Activated T-helper 1 cell treated with anti-CD3 and anti-CD28 coated beads, Interleukin-2, amount 50 U/mL, for 16 hours (primary cell): Measurements from ENCODE around the gene KMT2E.

ENCODE experiments used
- DNase-seq, 2 donors: peaks; one replicate each; pipeline ENCODE4 v3.0.0-alpha.2; 2020; ENCODE audit warnings: low read depth in 1 of 2, low spot score in 1 of 2

The KMT2E gene

DNA sequence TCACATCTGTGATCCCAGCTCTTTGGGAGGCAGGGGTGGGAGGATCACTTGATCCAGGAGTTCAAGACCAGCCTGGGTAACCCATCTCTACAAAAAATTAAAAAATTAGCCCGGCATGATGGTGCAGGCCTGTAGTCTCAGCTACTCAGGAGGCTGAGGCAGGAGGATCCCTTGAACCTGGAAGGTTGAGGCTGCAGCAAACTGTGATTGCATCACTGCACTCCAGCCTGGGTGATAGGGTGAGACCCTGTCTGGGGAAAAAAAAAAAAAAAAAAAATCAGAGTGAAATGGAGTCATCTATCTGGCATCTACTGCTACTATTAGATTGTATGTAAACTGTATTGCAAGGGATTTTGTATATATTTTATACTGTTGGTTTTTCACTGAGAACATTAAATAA lies 59.1 kb downstream of the KMT2E start:
- DNase-seq: no peak

GRCh38 chr7:105079348-105079747 lies 65.3 kb downstream of the KMT2E start:
- DNase-seq: no peak

DNA sequence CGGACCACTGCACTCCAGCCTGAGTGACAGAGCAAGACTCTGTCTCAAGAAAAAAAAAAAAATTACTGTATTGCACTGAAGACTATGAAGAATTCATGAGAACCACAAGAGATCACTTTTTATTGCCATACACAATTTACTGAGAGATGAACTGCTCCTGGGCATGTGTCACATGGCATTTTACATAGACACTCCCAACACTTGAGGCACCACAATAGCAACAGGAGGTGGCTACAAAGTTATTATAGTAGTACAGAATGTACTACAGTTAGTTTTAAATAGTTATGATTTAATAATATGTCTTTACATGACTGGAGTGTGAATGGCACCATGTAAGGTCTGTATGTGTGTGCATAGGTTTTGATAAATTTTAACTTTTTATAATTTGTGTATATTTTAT lies 70.6 kb downstream of the KMT2E start:
- DNase-seq: no peak

DNA sequence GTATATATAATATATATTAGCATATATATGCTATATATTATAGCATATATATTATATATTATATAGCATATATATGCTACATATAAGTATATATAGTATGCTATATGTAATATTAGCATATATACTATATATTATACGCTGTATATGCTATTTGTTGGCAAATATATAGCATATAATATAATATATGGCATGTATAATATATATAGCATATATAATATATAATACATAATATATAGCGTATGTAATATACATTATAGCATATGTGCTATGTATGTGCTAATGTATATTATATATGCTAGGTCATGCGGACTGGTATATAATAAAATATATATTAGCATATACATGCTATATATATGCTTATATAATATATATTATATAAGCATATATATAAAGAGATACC lies 72.8 kb downstream of the KMT2E start:
- DNase-seq: no peak

DNA sequence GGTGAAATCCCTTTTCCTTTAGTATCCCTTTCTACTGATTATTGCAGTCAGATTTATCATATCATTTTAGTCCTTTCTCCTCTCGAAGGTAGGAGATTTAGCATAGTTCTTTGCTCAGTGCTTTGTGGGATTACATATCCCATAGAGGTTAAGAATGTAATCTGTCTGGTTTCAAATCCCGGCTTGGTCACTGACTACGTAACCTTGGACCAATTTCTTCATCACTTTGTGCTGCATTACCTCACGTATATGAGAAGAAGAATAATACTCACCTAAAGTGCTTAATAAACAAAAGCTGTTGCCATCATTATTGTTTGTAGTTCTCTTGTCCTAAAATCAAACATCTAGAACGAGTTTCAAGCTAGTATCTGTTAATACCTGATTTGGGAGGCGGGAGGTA lies 74.0 kb downstream of the KMT2E start:
- no peak for DNase-seq

DNA sequence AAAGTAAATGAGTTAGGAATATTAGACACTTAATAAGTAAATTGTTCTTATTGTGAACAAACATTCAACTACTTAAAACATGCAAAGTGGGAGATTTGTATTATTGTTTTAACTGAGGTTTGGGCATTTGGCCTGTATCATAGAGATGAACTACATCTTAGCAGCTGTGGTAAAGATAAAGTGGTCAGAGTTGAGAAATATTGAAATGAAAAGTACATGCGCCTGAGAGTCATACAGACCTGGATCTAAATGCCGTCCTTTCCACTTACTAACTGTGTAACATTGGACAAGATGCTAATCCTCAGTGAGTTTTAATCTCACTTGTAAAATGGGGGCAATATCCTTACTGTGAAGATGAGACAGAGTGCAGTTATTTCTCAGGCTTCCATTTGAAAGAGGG lies 74.5 kb downstream of the KMT2E start:
- no peak for DNase-seq

GRCh38 chr7:105094966-105095365 lies 81.0 kb downstream of the KMT2E start:
- no peak for DNase-seq

DNA sequence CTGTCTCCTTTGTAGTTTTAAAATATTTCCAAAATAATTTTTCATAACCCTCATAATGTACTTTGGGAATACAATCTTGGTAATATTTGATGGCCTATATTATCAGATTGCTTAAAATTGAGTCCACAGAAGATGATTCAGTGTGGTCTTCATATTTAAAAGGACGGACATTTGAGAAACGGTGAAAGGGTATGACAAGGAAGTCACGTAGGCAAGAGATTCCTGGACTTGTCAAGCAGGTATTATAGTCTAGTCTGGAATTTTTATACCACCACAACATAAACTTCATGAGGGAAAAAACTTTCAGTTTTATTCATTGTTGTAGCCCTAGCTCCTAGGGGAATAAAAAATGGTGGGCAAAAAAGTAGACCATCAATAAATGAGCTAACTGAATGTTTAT lies 82.3 kb downstream of the KMT2E start:
- no peak for DNase-seq

DNA sequence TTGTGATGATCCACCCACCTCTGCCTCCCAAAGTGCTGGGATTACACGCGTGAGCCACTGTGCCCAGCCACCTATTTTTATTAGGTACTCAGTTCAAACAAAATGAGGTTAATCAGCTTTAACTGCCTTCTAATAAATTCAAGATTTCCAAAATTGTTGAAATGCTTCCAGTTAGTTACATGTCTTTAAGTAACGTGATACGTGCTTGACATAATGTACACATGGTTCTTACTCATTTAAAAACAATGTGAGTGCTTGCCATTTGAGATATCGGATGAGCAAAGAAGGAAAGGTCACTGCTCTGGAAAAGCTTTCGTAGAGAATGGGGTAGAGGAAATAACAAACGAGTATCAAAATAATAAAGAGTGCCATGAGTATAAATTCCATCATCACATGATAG lies 83.6 kb downstream of the KMT2E start:
- no peak for DNase-seq

DNA sequence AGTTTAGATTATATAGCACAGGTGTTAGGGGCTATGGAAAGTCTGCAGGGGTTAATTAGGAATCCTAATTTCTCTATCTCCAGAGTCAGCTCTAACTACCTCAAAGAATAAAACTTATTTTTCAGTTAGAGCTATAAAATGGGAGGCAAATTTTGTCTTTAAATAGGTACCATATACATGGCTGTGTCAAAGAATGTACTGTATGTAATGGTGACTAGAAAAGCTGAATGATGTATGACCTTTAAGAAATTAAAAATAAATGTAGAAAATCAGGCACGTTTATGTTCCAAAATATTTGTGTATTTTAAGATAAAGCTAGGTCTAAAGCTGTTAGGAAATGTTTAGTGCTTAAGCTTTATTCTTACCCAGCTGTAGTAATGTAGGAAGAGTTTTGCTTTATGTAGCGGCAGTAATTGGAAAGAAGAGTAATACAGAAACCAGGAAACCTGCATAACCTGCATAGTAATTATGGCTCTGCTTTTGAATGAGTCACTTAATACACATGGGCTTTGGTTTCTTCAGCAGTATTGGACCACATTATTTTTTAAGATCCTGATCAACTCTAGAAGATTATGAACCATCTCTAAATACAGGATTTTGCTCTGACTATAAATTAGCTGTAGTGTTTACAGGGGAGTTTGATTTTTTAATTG lies 85.0 kb downstream of the KMT2E start:
- DNase-seq: no peak

GRCh38 chr7:105101864-105102263 lies 87.9 kb downstream of the KMT2E start:
- no peak for DNase-seq

DNA sequence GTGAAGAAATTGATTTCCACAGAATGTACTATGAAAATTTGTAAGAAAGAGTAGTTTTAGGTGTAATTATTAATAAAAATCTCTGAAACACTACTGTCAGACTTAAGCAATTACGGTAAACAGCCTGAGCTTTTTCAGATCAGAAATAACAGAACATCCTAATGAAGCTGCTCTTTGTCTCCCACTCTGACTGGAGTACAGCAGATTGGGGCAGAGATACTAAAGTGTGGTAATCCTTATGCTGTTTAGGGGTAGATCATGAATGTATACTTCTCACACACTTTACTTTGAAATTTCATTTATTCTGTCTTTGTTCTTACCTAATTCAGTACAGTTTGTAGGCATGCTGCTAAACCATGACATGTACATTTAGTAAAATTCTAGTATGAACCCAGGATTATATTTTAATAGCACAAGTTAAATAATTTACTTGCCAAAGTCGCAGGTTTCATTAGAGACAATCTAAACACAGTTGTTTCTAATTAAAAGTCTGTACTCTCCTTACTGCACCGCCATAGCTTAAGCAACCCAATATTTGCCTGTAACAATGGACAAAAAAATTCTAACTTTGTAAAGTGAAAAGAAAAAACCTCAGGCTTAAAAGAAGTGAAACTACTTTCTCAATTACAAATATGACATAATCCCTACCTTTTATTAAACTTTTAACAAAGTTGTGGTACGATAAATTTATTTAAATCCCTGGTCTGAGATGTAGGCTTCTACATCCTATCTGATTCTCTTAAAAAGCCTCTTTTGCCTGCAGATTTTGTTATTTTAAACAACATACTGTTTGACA lies 88.8 kb downstream of the KMT2E start:
- DNase-seq: no peak

DNA sequence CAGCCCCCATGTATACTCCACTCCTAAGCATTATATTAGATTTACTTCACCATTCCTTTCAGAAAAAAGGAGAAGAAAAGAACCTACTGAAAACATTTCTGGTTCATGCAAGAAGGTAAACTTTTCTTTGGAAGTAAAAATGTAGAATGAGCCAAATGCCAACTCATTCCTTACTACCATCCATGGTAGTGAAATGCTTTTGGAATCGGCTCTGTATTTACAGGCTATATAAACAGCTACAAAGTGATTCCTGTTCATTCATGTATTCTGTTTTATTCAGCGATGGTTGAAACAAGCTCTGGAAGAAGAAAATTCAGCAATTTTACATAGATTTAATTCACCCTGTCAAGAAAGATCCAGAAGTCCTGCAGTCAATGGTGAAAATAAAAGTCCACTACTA lies 91.6 kb downstream of the KMT2E start:
- no peak for DNase-seq

DNA sequence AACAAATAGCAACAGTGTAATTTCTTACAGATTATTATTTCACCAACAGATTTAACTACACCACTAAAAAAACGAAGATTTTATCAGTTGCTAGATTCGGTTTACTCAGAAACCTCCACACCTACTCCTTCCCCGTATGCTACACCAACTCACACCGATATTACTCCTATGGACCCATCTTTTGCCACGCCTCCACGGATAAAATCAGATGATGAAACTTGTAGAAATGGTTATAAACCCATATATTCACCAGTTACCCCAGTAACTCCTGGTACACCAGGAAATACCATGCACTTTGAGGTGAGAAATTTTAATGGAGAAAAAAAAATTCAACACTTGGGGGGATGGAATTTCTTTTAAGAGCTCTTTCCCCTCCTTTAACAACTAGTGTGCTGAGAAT lies 92.5 kb downstream of the KMT2E start:
- DNase-seq: no peak

- no peak for DNase-seq
These were observed 93.5 kb downstream of the KMT2E start for GRCh38 chr7:105107458-105107857.

DNA sequence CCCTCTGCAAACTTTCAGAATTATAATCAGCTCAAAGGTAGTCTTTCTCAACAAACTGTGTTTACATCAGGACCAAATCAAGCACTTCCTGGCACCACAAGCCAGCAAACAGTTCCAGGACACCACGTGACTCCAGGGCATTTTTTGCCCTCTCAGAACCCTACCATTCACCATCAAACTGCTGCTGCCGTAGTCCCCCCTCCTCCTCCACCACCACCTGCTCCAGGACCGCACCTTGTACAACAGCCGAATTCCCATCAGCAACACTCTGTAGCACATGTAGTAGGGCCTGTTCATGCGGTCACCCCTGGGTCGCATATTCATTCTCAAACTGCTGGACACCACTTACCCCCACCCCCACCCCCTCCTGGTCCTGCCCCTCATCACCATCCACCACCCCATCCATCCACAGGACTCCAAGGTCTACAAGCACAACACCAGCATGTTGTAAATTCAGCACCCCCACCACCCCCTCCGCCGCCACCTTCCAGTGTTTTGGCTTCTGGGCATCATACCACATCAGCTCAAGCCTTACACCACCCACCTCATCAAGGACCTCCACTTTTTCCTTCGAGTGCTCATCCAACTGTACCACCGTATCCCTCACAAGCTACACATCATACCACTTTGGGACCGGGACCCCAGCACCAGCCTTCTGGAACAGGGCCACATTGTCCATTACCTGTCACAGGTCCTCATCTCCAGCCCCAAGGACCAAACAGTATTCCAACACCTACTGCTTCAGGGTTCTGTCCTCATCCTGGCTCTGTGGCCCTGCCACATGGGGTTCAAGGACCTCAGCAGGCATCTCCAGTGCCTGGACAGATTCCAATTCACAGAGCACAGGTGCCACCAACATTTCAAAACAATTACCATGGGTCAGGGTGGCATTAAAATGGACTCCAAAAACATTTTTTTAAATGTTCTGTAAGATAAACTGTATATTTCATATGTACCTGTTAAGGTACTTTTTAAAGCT lies 98.7 kb downstream of the KMT2E start:
- DNase-seq: no peak

DNA sequence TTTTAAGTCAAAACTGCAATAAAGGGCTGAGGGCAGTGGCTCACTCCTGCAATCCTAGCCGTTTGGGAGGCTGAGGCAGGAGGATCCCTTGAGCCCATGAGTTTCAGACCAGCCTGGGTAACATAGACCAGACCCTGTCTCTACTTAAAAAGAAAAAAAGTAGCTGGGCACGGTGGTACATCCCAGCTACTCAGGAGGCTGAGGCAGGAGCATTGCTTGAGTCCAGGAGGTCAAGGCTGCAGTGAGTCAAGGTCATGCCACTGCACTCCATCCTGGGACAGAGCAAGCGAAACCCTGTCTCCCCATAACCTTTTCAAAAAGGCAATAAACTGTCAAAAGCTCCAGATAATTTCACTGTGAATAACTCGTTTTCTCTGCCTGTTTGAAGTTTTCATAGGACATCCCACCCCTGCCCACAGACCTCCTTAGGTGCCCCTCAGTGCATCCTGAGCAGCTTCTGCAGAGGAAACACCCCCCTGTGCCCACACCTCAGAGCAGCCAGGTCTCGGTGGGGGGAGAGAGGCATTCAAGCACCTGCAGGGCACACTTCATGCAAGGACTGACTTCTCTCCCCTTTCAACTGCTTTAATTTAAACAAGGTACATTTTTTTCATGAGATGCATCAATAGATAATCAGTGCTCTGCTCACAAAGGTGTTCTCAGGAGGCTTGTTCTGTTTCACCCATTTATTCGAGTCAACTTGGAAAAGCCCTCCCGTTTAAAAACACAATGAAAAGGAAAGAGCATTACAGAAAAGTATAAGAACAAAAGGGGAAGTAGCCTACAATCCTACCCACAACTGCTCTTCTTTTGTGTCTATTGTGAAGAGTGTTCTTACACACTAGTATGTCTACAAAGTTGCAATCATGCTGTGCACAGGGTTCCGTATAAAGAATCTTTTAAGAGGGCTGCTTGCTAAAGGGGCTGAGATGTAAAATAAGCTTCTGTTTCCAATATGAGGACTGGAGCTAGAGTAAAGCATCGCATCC lies 104.9 kb downstream of the KMT2E start:
- no peak for DNase-seq

GRCh38 chr7:105122619-105123018 lies 108.6 kb downstream of the KMT2E start:
- DNase-seq: no peak

DNA sequence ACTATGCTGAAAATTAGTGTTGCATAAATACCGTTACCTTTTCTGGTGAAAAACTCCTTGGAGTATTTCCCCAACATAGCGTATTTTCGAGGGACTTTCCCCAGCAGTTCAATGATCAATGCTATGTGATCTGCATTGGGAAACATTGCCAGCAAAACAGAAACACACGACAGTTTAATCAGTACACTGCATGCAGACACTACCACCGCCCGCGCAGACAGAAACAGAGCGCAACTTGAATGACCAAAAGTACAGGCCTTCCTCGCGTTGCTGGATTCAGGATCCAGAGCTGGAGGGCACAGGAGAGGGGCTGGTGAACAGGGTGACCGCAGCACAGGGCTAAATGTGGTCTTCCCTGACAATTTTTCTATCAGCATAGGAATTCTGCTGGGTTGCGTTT lies 111.7 kb downstream of the KMT2E start:
- DNase-seq: no peak

DNA sequence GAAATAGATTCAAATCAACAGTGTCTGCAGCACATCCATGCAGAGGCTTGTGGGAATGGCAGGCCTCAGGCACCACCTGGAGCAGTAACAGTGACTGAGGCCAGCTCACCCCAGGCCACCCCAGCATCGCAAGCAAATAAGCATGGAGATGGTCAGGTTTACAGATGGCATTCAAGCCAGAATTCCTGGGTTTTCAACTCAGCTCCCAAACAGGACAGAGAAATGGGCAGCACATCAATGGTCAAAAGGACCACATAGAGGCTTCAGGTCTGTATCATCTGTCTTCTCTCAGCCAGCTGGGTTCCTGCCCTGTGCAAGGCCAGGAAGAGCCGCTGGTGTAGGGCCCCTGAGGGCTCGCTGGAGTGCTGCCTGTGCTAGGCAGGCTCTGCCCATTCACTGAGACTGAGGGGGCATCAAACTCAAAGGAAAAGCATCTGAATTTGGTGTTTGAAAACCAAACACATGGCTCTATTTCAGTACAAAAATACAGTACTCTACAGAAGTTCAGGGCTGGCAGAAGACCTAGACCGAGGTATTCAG lies 112.5 kb downstream of the KMT2E start:
- no peak for DNase-seq
